Rectal smooth muscle tissue (tissue), 1 donor: ENCODE data around the gene MYL5.
A peak's percentile ranks its signal among the peaks of the same experiment; 100 is the strongest.

Experiments
- H3K27ac ChIP-seq: one replicate; pipeline ENCODE4 v1.7.0; 2013; ENCODE audit warnings: low read depth, low read length, inconsistent platforms
- H3K27me3 ChIP-seq: one replicate; pipeline ENCODE4 v1.7.0; 2013; ENCODE audit warnings: low read length; ENCODE audit not compliant: control insufficient read depth, insufficient read depth
- H3K36me3 ChIP-seq: one replicate; pipeline ENCODE4 v1.7.0; 2013; ENCODE audit warnings: low read length; ENCODE audit not compliant: control insufficient read depth, insufficient read depth
- H3K4me1 ChIP-seq: one replicate; pipeline ENCODE4 v1.7.0; 2013; ENCODE audit warnings: low read length; ENCODE audit not compliant: control insufficient read depth, insufficient read depth
- H3K4me3 ChIP-seq: one replicate; pipeline ENCODE4 v1.7.0; 2013; ENCODE audit warnings: low read length
- H3K9ac ChIP-seq: one replicate; pipeline ENCODE4 v1.7.0; 2013; ENCODE audit warnings: low read length

MYL5 gene

GRCh38 chr4:675980-676870 is 1.9 kb downstream of the MYL5 start:
- Histone ChIP-seq H3K4me3 (no peak overlapping the region), H3K27me3 (no peaks in the 10 kb centered on the region), H3K4me1 (peaks cover 10% of the 10 kb centered on the region), H3K27ac (no peak overlapping the region), H3K36me3 (peaks cover 9% of the 10 kb centered on the region), H3K9ac (no peak overlapping the region)

- no peaks in the 10 kb centered on the region for H3K27me3 ChIP-seq
- no peak overlapping the region for H3K27ac ChIP-seq
- no peak overlapping the region for H3K9ac ChIP-seq
- H3K4me1 ChIP-seq = peaks cover 10% of the 10 kb centered on the region
- peaks cover 5% of the 10 kb centered on the region for H3K36me3 ChIP-seq
- no peak overlapping the region for H3K4me3 ChIP-seq
Measured at GRCh38 chr4:676871-677235, 2.5 kb downstream of the MYL5 start.

- Histone ChIP-seq H3K9ac (no peak overlapping the region), H3K4me1 (peaks cover 10% of the 10 kb centered on the region), H3K4me3 (no peak overlapping the region)
Measured at GRCh38 chr4:677431-678293, 3.3 kb downstream of the MYL5 start.

GRCh38 chr4:678331-679103 is 4.2 kb downstream of the MYL5 start:
- Histone ChIP-seq H3K36me3 (no peaks in the 10 kb centered on the region), H3K27ac (no peak overlapping the region), H3K4me3 (no peak overlapping the region), H3K27me3 (peaks cover 2% of the 10 kb centered on the region), H3K9ac (no peak overlapping the region), H3K4me1 (peaks cover 6% of the 10 kb centered on the region)

More at GRCh38 chr4:677431-678293, 3.3 kb downstream of the MYL5 start:
- Histone ChIP-seq H3K27me3 (peaks cover 2% of the 10 kb centered on the region), H3K27ac (no peak overlapping the region), H3K36me3 (no peaks in the 10 kb centered on the region)

- no peaks in the 10 kb centered on the region for H3K36me3 ChIP-seq
- no peak overlapping the region for H3K4me3 ChIP-seq
- no peak overlapping the region for H3K9ac ChIP-seq
- H3K27ac ChIP-seq = no peak overlapping the region
- peaks cover 2% of the 10 kb centered on the region for H3K27me3 ChIP-seq
- peaks cover 5% of the 10 kb centered on the region for H3K4me1 ChIP-seq
Measured at GRCh38 chr4:679104-679481, 4.8 kb downstream of the MYL5 start.

GRCh38 chr4:679629-680028 is 5.3 kb downstream of the MYL5 start:
- H3K4me3 ChIP-seq = no peak overlapping the region
- H3K27me3 ChIP-seq = peaks cover 2% of the 10 kb centered on the region
- no peak overlapping the region for H3K27ac ChIP-seq
- peaks cover 5% of the 10 kb centered on the region for H3K4me1 ChIP-seq
- H3K9ac ChIP-seq = no peak overlapping the region
- H3K36me3 ChIP-seq = no peaks in the 10 kb centered on the region

DNA sequence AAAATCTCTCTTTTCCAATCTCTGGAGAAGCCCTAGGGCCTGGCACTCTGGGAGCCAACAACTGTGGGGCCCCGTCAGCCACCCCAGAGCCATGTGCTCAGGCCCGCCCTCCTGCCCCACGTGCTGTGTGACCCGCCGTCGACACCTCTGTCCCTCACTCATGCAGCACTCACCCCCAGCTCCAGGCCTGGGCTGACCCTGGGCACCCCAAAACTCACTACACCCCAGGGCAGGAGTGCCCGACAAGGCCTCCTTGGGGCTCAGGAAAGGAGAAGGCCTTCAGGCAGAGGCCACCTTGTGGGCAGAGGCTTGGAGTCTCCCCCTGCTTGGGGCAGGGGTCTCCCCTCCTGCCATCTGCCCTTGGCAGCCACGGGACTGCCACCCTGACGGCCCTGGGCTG is 5.7 kb downstream of the MYL5 start:
- Histone ChIP-seq H3K27me3 (peaks cover 2% of the 10 kb centered on the region), H3K27ac (no peak overlapping the region), H3K9ac (no peak overlapping the region), H3K4me3 (no peak overlapping the region), H3K36me3 (peaks cover under 1% of the 10 kb centered on the region), H3K4me1 (peaks cover 3% of the 10 kb centered on the region)

DNA sequence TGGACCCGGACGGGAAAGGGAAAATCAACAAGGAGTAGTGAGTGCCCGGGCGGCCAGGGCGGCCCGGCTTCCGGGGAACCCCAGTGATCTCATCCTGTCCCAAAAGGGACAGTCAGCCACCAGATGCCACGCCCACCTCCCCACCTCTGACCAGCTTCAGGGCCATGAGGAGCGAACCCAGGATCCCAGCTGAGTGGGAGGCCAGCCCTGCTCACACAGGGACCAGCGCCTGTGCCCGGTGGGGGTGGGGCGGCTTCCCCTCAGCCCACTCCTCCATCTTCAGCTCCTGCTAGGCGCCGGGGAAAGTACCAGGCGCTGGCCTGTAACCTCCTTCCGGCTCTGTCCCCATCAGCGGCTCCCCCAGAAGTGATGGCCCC is 6.2 kb downstream of the MYL5 start:
- Histone ChIP-seq H3K27ac (no peak overlapping the region), H3K27me3 (peaks cover 2% of the 10 kb centered on the region), H3K36me3 (peaks cover 2% of the 10 kb centered on the region), H3K4me1 (no peaks in the 10 kb centered on the region), H3K4me3 (peak overlapping the region; percentile 41), H3K9ac (no peak overlapping the region)

GRCh38 chr4:680928-681645 is 6.7 kb downstream of the MYL5 start:
- peaks cover 2% of the 10 kb centered on the region for H3K27me3 ChIP-seq
- no peak overlapping the region for H3K27ac ChIP-seq
- no peak overlapping the region for H3K9ac ChIP-seq
- peaks cover 2% of the 10 kb centered on the region for H3K36me3 ChIP-seq
- peak overlapping the region; percentile 41 for H3K4me3 ChIP-seq
- H3K4me1 ChIP-seq = no peaks in the 10 kb centered on the region

- peaks cover 2% of the 10 kb centered on the region for H3K27me3 ChIP-seq
- no peaks in the 10 kb centered on the region for H3K4me1 ChIP-seq
- H3K36me3 ChIP-seq = peaks cover 2% of the 10 kb centered on the region
- no peak overlapping the region for H3K27ac ChIP-seq
- H3K9ac ChIP-seq = no peak overlapping the region
- no peak overlapping the region for H3K4me3 ChIP-seq
Measured at GRCh38 chr4:681736-682451, 7.6 kb downstream of the MYL5 start.

GRCh38 chr4:682490-683172 is 8.3 kb downstream of the MYL5 start:
- Histone ChIP-seq H3K27me3 (peaks cover 2% of the 10 kb centered on the region), H3K4me1 (peaks cover under 1% of the 10 kb centered on the region), H3K36me3 (peaks cover 2% of the 10 kb centered on the region), H3K4me3 (no peak overlapping the region), H3K27ac (no peak overlapping the region), H3K9ac (no peak overlapping the region)
